HL-60 (cell line): ENCODE results near the gene TATDN3.

ENCODE experiments used
- CTCF ChIP-seq: IDR thresholded peaks from one replicate; pipeline ENCODE4 v1.5.1; 2011; ENCODE audit warnings: low read length, control low read depth, inconsistent platforms; ENCODE audit not compliant: insufficient read depth
- GABPA ChIP-seq: IDR thresholded peaks from 2 replicates; pipeline ENCODE4 v1.6.1; 2012; ENCODE audit warnings: low read depth
- POLR2AphosphoS5 ChIP-seq: IDR thresholded peaks from 2 replicates; pipeline ENCODE4 v1.6.1; 2012; ENCODE audit warnings: low read depth
- REST ChIP-seq: IDR thresholded peaks from 2 replicates; pipeline ENCODE4 v1.6.1; 2012; ENCODE audit warnings: low read depth; ENCODE audit not compliant: insufficient replicate concordance
- SPI1 ChIP-seq: IDR thresholded peaks from 2 replicates; pipeline ENCODE4 v1.6.1; 2012; ENCODE audit warnings: low read depth, mild to moderate bottlenecking, borderline replicate concordance

- TF ChIP-seq REST (no peak), CTCF (no peak), POLR2AphosphoS5 (no peak), SPI1 (no peak), GABPA (no peak)
Observed at GRCh38 chr1:212847549-212847948, 55.9 kb downstream of the TATDN3 start, which contains the start of gene SPATA45.
